HepG2 (cell line): ENCODE results near the gene UBFD1. TPM values are rescaled to one million over a fixed set of nuclear protein-coding genes. Genes with fewer than 3 reads are reported as not detected.

Experiments
- BATF2 ChIP-seq: sonication (generic); formaldehyde crosslinking; IDR thresholded peaks from 2 replicates; pipeline ENCODE4 v1.8.0; 2022; ENCODE audit warnings: mild to moderate bottlenecking, missing genetic modification reagents, moderate library complexity
- CC2D1A ChIP-seq: sonication (generic); formaldehyde crosslinking; IDR thresholded peaks from 2 replicates; pipeline ENCODE4 v1.8.1; 2023; ENCODE audit warnings: mild to moderate bottlenecking, missing genetic modification reagents
- DNMT3B ChIP-seq: conservative IDR thresholded peaks from 2 replicates; pipeline ENCODE4 v1.6.1; 2016; ENCODE audit warnings: missing biosample characterization, control low read depth
- DPF2 ChIP-seq: sonication (generic); formaldehyde crosslinking; IDR thresholded peaks from 2 replicates; pipeline ENCODE4 v1.4.0; 2020; ENCODE audit warnings: mild to moderate bottlenecking, low read depth, missing genetic modification reagents, borderline replicate concordance
- GABPB1 ChIP-seq: IDR thresholded peaks from 2 replicates; pipeline ENCODE4 v1.6.1; 2016; ENCODE audit warnings: mild to moderate bottlenecking, missing genetic modification reagents, moderate library complexity, missing compliant biosample characterization
- HDAC1 ChIP-seq: sonication (generic); formaldehyde crosslinking; IDR thresholded peaks from 2 replicates; pipeline ENCODE4 v1.5.1; 2020; ENCODE audit warnings: mild to moderate bottlenecking, missing genetic modification reagents
- KAT2B ChIP-seq: fragments of 150-350 bp; IDR thresholded peaks from 2 replicates; pipeline ENCODE4 v1.6.1; 2014; ENCODE audit warnings: low read depth, low read length, borderline replicate concordance
- KLF11 ChIP-seq: IDR thresholded peaks from 2 replicates; pipeline ENCODE4 v1.6.1; 2016; ENCODE audit warnings: missing compliant biosample characterization
- KLF13 ChIP-seq: sonication (generic); formaldehyde crosslinking; IDR thresholded peaks from 2 replicates; pipeline ENCODE4 v1.4.0; 2020; ENCODE audit warnings: mild to moderate bottlenecking, missing genetic modification reagents
- MED13 ChIP-seq: sonication (generic); formaldehyde crosslinking; IDR thresholded peaks from 2 replicates; pipeline ENCODE4 v1.5.0; 2020; ENCODE audit warnings: missing genetic modification reagents
- MEF2D ChIP-seq: sonication (generic); formaldehyde crosslinking; IDR thresholded peaks from 2 replicates; pipeline ENCODE4 v1.5.1; 2020; ENCODE audit warnings: mild to moderate bottlenecking, missing genetic modification reagents
- NR2F2 ChIP-seq: IDR thresholded peaks from 2 replicates; pipeline ENCODE4 v1.6.1; 2012; ENCODE audit warnings: low read depth, inconsistent platforms, borderline replicate concordance
- SIX1 ChIP-seq: sonication (generic); formaldehyde crosslinking; IDR thresholded peaks from 2 replicates; pipeline ENCODE4 v1.4.0; 2020; ENCODE audit warnings: missing genetic modification reagents, borderline replicate concordance
- SOX5 ChIP-seq: IDR thresholded peaks from 2 replicates; pipeline ENCODE4 v1.6.1; 2016; ENCODE audit warnings: borderline replicate concordance
- SRSF1 ChIP-seq: fragments of 200-400 bp; formaldehyde crosslinking; optimal IDR thresholded peaks from 2 replicates; pipeline ENCODE3; 2017; ENCODE audit warnings: mild to moderate bottlenecking, low read depth, low read length, moderate library complexity
- TOE1 ChIP-seq: sonication (generic); formaldehyde crosslinking; IDR thresholded peaks from 2 replicates; pipeline ENCODE4 v1.4.0; 2020; ENCODE audit warnings: mild to moderate bottlenecking, missing genetic modification reagents
- YEATS4 ChIP-seq: sonication (generic); formaldehyde crosslinking; IDR thresholded peaks from 2 replicates; pipeline ENCODE4 v1.4.0; 2020; ENCODE audit warnings: missing genetic modification reagents, borderline replicate concordance
- ZBTB4 ChIP-seq: sonication (generic); formaldehyde crosslinking; IDR thresholded peaks from 2 replicates; pipeline ENCODE4 v1.4.0; 2020; ENCODE audit warnings: missing genetic modification reagents, mild to moderate bottlenecking, borderline replicate concordance
- ZNF350 ChIP-seq: sonication (generic); formaldehyde crosslinking; IDR thresholded peaks from 2 replicates; pipeline ENCODE4 v1.4.0; 2020; ENCODE audit warnings: mild to moderate bottlenecking, low read depth, missing genetic modification reagents, borderline replicate concordance
- ZNF563 ChIP-seq: sonication (generic); formaldehyde crosslinking; IDR thresholded peaks from 2 replicates; pipeline ENCODE4 v1.8.0; 2022; ENCODE audit warnings: mild to moderate bottlenecking, moderate library complexity, missing genetic modification reagents
- ZNF614 ChIP-seq: IDR thresholded peaks from 2 replicates; pipeline ENCODE4 v1.6.1; 2018; ENCODE audit warnings: missing biosample characterization, missing genetic modification reagents, inconsistent platforms, borderline replicate concordance
- ZNF678 ChIP-seq: sonication (generic); formaldehyde crosslinking; IDR thresholded peaks from 2 replicates; pipeline ENCODE4 v1.4.0; 2020; ENCODE audit warnings: mild to moderate bottlenecking, missing genetic modification reagents
- ZNF878 ChIP-seq: sonication (generic); formaldehyde crosslinking; IDR thresholded peaks from 2 replicates; pipeline ENCODE4 v1.8.1; 2023; ENCODE audit warnings: mild to moderate bottlenecking, missing genetic modification reagents, moderate library complexity
- ZSCAN29 ChIP-seq: sonication (generic); formaldehyde crosslinking; conservative IDR thresholded peaks from 2 replicates; pipeline ENCODE4 v1.4.0; 2020; ENCODE audit warnings: mild to moderate bottlenecking, missing genetic modification reagents
- ZSCAN30 ChIP-seq: sonication (generic); formaldehyde crosslinking; IDR thresholded peaks from 2 replicates; pipeline ENCODE4 v1.5.0; 2020; ENCODE audit warnings: mild to moderate bottlenecking, missing genetic modification reagents
- polyA plus RNA-seq, 8 experiments: library from polyadenylated mRNA; depleted of rRNA in 3 of 8; stranded (reverse) in 7 of 8; unstranded in 1 of 8; fragments of >200 nt; fragmentation: Illumina TruSeq in 4 of 8; extraction: Trizol in 4 of 8; gene quantifications; 2 replicates each; pipeline versions ENCODE4 v1.2.1 to v1.2.3, GENCODE V29; 2011 to 2016; ENCODE audit warnings: low read depth in 4 of 8, missing spikeins in 1 of 8, mixed read lengths in 1 of 8; ENCODE audit not compliant: insufficient read depth in 1 of 8
- total RNA-seq, 5 experiments: library from RNA; depleted of rRNA; stranded (reverse); fragments of >200 nt; fragmentation: Illumina TruSeq; extraction: Trizol; gene quantifications; 2 replicates each; pipeline ENCODE4 v1.2.3, GENCODE V29; 2016; ENCODE audit warnings: low read depth in 1 of 5
- TF ChIP-seq, protein P1 (sequence below): sonication (generic); formaldehyde crosslinking; IDR thresholded peaks from 2 replicates; pipeline ENCODE4 v1.4.0; 2020; ENCODE audit warnings: missing genetic modification reagents

The UBFD1 gene
- total and polyA plus RNA-seq, 2 of the 13 experiments (the other 11 are each of a cell fraction or from before 2014, with no cell fraction given): 100 to 111 TPM

DNA sequence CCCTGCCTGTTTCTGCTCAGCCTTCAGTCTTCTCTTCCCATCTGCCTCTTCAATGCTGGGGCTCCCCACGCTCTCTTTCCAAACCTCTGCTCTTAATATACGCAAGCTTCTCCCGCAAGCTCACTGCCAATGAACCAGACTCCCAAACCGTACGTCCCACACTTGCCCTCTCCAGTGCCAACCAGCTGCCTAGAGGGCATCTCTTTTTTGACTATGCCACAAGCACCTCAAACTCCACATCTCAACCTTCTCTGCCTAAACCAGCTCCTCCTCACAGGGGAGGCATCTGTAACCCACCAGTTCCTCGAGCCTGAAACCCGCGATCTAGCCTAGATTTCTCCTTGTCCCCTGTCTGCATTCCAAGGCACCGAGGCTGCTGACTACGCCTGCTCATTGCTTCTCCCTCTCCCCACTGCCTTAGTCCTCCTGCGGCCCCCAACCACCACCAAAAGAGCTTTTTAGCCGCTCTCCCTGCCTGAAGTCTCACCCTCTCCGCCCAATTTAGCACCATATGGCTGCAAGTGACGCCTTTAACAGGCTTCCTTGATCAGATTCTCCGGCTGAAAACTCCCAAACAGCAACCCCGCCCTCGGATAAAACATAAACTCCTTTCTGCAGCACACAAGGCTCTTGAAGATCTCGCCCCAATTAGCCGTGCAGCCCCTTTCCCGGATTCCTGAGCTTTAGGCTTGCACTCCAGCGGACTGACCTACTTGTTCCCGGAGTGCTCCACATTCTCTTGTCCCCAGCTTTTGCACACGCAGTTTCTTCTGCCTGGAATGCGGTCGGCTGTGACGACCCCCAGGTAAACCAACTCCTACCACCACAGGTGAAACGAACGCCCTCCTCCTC, 48.7 kb upstream of the UBFD1 start (continued):
- TF ChIP-seq BATF2 (CRISPR knock-in tag): no peak
- TF ChIP-seq, protein P1, sequence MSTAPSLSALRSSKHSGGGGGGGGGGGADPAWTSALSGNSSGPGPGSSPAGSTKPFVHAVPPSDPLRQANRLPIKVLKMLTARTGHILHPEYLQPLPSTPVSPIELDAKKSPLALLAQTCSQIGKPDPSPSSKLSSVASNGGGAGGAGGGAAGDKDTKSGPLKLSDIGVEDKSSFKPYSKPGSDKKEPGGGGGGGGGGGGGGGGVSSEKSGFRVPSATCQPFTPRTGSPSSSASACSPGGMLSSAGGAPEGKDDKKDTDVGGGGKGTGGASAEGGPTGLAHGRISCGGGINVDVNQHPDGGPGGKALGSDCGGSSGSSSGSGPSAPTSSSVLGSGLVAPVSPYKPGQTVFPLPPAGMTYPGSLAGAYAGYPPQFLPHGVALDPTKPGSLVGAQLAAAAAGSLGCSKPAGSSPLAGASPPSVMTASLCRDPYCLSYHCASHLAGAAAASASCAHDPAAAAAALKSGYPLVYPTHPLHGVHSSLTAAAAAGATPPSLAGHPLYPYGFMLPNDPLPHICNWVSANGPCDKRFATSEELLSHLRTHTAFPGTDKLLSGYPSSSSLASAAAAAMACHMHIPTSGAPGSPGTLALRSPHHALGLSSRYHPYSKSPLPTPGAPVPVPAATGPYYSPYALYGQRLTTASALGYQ (CRISPR knock-in tag): no peak
- TF ChIP-seq KLF11 (CRISPR knock-in tag): no peak
- TF ChIP-seq KAT2B: no peak
- no peak for TF ChIP-seq TOE1 (CRISPR knock-in tag)
- 0 out of 2 replicates have a peak, but pooled peaks have one; percentile 22 for TF ChIP-seq MEF2D (CRISPR knock-in tag)
- TF ChIP-seq SOX5 (CRISPR knock-in tag): no peak
- TF ChIP-seq SIX1: no peak
- TF ChIP-seq ZNF350 (CRISPR knock-in tag): peak; percentile 11; the same call in 1 of the 2 replicates
- peak; percentile 86; the same call in 1 of the 2 replicates for TF ChIP-seq ZBTB4 (CRISPR knock-in tag)
- TF ChIP-seq ZNF878 (CRISPR knock-in tag): no peak
- TF ChIP-seq NR2F2: no peak
- TF ChIP-seq YEATS4 (CRISPR knock-in tag): no peak
- no peak for TF ChIP-seq ZNF614 (CRISPR knock-in tag)
- TF ChIP-seq CC2D1A (CRISPR knock-in tag): 0 out of 2 replicates have a peak, but pooled peaks have one; percentile 70
- no peak for TF ChIP-seq ZNF678 (CRISPR knock-in tag)
- TF ChIP-seq ZNF563 (CRISPR knock-in tag): 0 out of 2 replicates have a peak, but pooled peaks have one; percentile 25
- no peak for TF ChIP-seq KLF13
- TF ChIP-seq DPF2 (CRISPR knock-in tag): no peak
- peak; percentile 32; the same call in 1 of the 2 replicates for TF ChIP-seq GABPB1 (CRISPR knock-in tag)
- TF ChIP-seq ZSCAN29 (CRISPR knock-in tag): no peak
- TF ChIP-seq ZSCAN30: no peak
- peak; percentile 6; the same call in 1 of the 2 replicates for TF ChIP-seq DNMT3B (CRISPR knock-in tag)
- TF ChIP-seq SRSF1: no peak
- no peak for TF ChIP-seq MED13 (CRISPR knock-in tag)
- no peak for TF ChIP-seq HDAC1 (CRISPR knock-in tag)
